HG03439 (cell line): ENCODE results near the gene EHD4.

Experiments
- ATAC-seq: cut with Tn5 transposase; IDR thresholded peaks from one replicate; pipeline ENCODE4 v1.9.1; 2021; ENCODE audit warnings: mild to moderate bottlenecking, moderate library complexity; ENCODE audit not compliant: unreplicated experiment

The EHD4 gene

DNA sequence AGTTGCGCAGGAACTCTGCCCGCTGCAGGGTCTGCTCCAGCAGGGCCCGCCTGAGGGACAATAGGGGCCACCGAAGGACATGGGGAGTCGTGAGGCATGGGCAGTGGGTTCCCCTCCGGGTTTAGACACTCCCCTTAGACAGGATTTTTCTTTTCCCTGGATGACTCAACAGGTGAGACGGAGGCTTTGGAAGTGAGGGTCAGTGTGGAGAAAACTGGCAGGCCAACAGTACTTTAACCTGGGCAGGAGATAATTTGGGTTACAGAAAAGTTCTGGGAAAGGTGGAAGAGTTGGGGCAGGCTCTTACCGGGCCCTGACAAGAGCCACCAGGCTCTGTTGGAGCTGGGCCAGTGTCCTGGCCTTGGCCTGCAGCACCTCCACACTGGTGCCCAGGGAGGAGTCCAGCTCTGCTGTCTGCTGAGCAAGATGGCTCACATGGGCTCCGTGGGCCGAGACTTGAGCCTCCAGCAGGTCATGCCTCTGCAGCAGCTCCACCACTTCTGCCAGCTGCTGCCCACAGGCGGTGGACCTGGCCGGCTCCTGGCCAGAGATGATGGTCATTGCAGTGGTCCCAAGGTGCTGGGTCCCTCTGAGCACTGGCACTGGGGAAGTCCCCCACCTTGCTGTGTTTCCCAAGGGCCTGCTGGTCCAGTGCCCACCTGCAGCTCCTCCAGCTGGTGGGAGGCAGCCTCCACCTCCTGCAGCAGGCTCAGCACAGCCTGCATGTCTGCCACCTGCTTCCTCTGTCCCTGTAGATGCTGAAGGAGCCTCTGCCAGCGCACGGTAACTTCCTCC is 89.5 kb downstream of the EHD4 start:
- ATAC-seq = no peak

DNA sequence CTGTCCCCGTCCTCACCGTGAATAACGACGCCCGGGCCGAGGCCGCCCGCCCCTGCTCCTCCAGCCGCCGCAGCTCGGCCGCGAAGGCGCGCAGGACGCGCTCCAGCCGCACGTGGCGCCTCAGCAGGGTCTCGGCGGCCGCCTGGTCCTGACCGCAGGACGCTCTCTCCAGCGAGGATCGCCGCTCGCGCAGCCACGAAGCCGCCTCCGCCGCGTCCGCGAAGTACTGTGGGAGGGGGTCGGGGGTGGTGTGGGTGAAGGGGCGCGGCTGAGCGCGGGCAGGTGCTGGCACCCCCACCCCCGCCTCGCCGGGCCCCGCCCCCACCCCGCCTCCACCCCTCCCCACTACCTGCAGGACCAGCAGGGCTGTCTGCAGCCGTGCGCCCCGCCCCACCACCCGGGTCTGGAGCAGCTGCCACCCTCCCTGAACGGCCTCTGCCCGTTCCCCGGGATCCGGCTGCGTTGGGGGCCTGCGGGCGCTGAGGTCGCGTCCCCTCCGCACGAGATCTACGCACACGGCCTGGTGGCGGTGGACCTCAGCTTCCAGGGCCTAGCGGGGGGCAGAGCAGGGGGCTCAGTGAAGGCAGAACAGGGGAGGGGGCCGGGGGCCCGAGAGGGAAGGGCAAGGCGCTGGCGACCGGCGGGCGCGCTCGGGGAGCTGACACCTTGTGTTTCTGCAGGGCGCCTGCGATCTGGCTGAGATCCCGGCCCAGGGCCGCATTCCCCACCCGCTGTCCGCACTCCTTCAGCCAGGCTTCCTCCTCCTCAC is 90.3 kb downstream of the EHD4 start:
- no peak for ATAC-seq

GRCh38 chr15:41881550-41881919 is 90.8 kb downstream of the EHD4 start:
- ATAC-seq = no peak

GRCh38 chr15:41881086-41881485 is 91.3 kb downstream of the EHD4 start:
- no peak for ATAC-seq

- ATAC-seq = no peak
These were observed 92.0 kb downstream of the EHD4 start for GRCh38 chr15:41880156-41880877.

GRCh38 chr15:41879321-41879845 is 93.0 kb downstream of the EHD4 start:
- no peak for ATAC-seq

- no peak for ATAC-seq
These were observed 94.0 kb downstream of the EHD4 start for GRCh38 chr15:41878355-41878699.

GRCh38 chr15:41877631-41878354 is 94.6 kb downstream of the EHD4 start:
- ATAC-seq = no peak

- ATAC-seq = no peak
These were observed 95.7 kb downstream of the EHD4 start for GRCh38 chr15:41876689-41877088.

DNA sequence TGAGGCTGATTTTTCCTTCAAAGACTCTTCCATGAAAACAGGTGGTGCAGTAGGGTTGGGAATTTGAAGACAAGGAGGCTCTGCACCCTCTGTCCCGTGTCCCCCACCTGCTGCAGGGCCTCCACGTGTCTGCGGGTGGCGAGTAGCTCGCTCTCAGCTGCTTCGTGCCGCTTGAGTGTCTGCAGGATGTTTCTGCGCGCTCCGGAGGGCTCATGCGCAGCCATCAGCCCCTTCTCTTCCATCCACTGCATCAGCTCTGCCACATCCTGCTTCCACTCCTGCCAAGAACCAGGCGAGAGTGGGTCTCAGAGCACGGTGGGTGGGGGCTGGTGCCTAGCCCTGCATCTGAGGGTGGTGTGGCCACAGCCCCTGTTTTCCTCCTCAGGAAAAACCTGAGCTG is 96.3 kb downstream of the EHD4 start:
- no peak for ATAC-seq

DNA sequence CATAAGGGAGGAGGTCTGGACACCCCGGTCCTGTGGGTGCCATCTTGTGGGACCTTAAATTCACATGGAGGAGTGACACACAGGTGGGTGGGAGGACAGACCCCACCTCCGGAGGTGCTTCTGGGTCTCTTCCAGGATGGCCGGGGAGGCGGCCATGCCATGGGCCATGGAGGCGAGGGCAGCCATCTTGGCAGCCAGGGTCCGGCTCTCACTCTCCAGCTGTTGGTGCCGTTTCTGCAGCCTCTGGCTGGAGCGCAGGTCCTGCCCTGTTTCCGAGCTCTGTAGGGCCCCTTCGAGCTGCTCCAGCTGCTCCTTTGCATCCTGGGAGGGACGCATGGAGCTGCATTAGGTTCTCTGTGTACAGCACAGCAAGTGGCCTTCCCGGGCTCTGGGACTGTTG is 97.6 kb downstream of the EHD4 start:
- no peak for ATAC-seq

DNA sequence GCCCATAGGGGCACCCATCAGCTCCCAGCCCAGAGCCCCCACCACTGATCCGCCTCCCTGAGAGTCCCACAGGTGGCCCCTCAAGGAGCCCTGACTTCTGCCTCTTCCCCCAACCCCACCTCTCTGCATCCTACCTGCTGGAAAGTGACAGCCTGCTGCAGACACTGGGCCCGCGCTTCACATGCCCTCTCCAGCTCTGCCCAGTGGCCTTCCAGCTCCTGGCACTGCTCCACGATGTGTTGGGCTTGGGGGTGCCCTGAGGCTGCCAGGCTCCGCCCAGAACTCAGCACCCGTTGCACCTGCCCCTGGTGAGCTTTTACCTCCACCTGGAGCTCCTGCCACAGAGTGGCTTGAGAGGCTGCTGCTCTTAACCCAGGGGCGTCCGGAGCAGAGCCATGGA is 98.6 kb downstream of the EHD4 start:
- ATAC-seq = no peak

DNA sequence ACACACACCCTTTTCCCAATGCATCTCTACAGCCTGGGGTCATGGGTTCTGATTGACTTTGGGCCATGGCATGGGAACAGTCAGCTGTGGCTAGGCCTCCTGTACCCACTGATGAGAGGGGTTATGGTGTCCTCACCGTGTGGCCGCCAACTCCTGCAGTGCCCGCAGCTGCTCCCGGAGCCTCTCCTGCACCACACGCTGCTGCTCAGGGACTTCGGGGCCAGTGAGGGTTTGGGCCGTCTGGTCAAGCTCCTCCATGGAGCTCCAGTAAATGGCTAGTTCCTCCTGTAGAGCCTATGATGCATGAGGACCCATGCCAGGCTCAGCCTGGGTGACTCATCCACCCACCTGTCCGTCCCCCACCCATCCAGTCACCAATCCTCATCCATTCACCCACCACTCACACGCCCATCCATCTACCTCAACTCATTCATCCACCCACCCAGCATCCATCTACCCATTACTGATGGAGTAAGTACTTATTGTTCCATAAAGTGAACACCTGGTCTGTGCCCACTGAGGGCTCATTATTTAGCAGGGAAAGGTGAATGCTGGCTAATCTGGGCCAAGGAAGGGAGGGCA is 100.1 kb downstream of the EHD4 start:
- no peak for ATAC-seq

DNA sequence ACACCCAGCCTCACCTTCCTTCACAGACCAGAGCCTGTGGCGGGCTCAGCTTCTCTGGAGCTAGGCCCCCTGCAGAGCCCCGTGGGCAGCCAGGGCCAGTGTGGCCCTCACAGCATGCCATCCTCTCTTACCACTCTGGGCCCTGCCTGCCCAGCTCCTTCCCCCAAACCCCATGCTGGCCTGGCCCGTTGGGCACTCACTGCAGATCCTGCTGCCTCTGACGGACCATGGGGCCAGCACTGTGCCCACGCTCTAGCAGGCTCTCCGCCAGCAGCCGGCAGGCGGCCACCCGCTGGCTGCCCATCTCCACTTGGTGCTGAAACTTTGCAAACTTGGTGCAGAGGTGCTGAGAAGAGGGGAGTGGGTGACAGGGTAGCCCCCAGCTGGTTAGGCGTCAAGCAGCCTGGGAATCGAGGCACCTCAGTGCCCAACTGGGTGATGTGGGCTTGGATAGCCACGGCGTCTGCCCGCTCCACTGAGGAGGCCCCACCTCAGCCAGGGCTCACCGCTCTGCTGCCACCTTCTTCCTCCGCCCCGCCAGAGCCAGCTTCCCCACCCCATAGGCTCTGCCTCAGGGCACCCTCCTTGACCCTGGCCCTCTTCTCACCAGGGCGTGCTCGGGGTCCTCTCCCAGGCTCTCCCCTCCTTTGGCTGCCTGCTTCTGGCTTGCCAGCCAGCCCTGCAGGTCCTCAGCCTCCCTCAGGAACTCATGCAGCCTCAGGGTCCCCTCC is 101.0 kb downstream of the EHD4 start:
- ATAC-seq = no peak

GRCh38 chr15:41870689-41871081 is 101.7 kb downstream of the EHD4 start:
- no peak for ATAC-seq

- no peak for ATAC-seq
These were observed 102.3 kb downstream of the EHD4 start for GRCh38 chr15:41869770-41870688.

- no peak for ATAC-seq
These were observed 104.0 kb downstream of the EHD4 start for GRCh38 chr15:41868321-41868720.

- no peak for ATAC-seq
These were observed 105.3 kb downstream of the EHD4 start for GRCh38 chr15:41866872-41867579.
